NCI-H128 (cell line): ENCODE data around the gene ZBTB46.
"Not testable (repeated sequence)": the region's sequence is repeated elsewhere in the genome, so short reads cannot be mapped to it uniquely, and the experiment has no call there.

ENCODE experiments used
- DNase-seq: peaks from one replicate; lab custom pipeline; 2025; ENCODE audit not compliant: unreplicated experiment; lab: John Stamatoyannopoulos, UW

ZBTB46 gene

DNA sequence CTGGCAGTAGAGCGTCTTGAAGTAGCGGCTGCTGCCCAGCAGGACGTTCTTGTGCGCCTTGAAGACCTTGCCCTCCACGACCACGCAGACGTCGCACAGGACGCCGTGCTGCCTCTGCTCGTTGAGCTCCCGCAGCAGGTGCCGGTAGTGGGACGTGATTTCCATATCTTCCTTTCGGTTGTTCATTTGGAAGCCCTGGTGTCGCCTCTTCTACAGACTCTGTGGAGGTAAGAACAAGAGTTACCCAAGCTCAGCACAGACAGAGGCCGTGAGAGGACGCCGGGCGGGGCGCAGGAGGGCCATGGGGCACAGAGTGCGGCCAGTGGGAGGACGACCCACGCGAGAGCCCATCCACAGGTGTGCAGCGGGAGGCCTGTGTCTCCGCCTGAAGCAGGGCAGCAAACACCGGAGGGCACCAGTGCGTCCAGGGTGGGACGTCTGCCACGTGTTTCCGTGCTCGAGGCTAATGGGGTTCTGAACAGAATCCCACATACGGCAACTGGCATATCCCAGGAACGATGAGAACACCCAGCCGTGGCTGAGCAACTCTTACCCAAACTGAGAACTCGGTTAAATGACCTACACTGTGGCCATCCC is 40.4 kb downstream of the ZBTB46 start:
- no peak for DNase-seq

GRCh38 chr20:63789836-63790571 is 41.1 kb downstream of the ZBTB46 start:
- no peak for DNase-seq

GRCh38 chr20:63787749-63788148 is 43.3 kb downstream of the ZBTB46 start:
- DNase-seq: no peak

GRCh38 chr20:63787302-63787701 is 43.8 kb downstream of the ZBTB46 start:
- no peak for DNase-seq

- DNase-seq: no peak
Measured at GRCh38 chr20:63785691-63786131, 45.4 kb downstream of the ZBTB46 start.

DNA sequence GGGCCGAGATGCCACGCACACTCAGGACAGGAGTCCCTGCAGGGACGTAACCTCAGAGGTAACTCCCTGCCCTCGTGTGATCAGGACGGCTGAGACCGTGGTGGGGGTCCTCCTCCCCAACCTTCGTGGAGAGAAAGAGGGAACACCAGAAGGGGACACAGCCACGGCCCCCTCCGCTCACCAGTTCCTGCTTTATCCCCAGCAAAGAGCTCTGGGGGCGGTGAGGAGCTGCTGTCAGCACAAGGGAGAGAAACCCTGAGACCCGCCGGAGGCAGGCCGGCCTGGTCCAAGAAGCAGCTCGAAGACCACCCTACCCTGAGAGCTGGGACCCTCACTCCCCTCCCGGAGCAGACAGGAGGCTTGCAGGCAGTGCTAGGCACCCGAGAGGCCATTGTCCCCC is 47.1 kb downstream of the ZBTB46 start:
- DNase-seq: no peak

DNA sequence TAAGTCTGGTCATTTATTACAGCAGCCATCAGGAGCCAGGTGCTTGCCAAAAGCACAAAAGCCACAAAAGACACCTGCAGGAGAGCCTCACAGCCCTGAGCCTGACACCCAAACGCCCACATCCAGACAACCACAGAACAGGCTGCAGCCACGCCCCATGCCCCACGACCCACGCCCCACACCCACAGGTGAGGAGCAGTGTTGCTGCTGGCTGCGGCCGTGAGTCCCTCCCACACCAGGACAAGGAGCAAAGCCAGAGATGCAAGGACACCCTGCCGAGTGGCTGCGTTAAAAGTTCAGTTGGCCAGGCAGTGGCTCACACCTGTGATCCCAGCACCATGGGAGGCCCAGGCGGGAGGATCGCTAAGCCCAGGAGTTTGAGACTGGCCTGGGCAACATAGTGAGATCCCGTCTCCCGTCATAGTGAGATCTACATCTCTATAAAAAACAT is 48.5 kb downstream of the ZBTB46 start:
- no peak for DNase-seq

- no peak for DNase-seq
Measured at GRCh38 chr20:63782051-63782471, 49.0 kb downstream of the ZBTB46 start.

GRCh38 chr20:63781181-63781580 is 49.9 kb downstream of the ZBTB46 start:
- DNase-seq: no peak

DNA sequence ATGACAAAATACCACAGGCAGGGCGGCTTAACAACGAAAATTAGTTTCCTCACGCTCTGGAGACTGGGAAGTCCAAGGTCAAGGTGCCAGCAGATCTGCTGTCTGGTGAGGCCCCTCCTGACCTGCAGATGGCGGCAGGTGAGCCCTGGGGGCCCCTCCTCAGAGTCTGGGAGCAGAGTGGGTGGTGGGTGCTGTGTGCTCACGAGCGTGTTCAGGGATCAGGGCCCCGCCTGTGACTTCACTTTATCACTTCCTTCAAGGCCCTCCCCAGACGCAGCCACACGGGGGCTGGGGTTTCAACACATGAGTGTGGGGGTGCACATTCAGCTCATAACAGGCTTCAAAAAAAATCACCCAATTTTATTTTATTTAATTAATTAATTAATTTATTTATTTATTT is 52.2 kb downstream of the ZBTB46 start:
- DNase-seq: no peak

DNA sequence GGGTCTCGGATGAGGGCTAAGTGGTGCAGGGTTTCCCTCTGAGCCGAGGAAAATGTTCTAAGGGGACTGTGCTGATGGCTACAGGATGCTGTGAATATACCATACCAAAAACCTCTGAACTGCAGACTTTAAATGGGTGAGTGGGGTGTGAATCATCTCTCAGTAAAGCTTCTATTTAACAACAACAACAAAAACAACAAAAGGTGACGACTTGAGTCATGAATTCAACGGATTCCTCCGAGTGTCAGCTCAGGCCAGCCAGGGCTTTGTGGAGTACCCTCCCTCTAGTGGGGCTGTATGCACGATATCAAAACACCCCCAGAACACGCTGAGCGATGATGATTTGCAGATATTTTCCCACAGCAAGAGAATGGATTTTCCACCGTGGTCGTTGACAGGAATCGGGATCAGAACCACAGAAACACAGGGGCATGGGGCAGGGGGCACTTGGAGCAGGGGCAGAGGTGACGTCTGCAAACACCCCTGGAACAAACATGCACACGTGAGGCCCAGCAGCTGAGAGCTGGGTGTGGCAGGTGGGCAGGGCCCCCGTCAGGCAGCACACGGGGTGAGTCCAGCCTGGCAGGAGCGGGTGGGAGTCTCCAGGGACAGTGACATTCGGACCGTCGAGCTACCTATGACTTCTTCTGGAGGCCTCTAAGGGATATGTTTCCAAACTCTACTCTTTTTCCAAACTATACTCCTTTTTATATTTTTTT is 52.9 kb downstream of the ZBTB46 start:
- no peak for DNase-seq

DNA sequence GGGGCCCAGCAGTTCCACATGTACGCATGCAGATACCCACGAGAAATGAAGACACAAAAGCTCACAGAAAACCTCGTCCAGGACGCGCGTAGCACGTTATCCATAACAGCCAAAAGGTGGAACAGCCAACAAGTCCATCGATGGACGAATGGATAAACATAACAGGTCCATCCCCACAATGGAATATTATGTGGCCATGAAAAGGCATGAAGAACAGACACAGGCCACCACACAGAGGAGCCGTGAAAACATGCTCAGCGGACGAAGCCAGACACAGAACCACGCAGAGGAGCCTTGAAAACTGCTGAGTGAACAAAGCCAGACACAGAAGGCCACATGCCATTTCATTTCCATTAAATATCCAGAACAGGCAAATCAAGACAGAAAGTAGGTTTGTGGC is 53.5 kb downstream of the ZBTB46 start:
- DNase-seq: no peak

- not testable (repeated sequence) for DNase-seq
Measured at GRCh38 chr20:63776875-63777274, 54.2 kb downstream of the ZBTB46 start.

GRCh38 chr20:63775096-63775978 is 55.7 kb downstream of the ZBTB46 start:
- DNase-seq: no peak

DNA sequence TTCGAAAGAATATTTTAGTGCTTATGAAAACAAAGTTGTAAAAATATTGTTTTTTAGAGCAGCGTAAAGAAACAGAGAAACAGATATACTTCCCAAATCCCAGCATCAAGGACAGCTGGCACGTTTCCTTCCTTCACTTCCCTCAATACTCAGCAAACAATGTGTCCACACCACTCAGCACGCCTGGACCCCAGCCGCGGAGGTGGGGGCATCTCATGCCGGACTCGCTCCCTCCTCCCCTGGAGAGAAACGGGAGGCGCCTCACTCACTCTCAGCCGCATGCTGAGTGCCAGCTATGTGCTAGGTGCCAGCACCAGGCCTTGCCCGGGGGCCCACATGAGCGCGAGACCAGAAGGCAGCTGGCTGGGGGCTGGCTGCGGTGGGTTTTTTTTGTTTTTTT is 56.8 kb downstream of the ZBTB46 start:
- DNase-seq: no peak

DNA sequence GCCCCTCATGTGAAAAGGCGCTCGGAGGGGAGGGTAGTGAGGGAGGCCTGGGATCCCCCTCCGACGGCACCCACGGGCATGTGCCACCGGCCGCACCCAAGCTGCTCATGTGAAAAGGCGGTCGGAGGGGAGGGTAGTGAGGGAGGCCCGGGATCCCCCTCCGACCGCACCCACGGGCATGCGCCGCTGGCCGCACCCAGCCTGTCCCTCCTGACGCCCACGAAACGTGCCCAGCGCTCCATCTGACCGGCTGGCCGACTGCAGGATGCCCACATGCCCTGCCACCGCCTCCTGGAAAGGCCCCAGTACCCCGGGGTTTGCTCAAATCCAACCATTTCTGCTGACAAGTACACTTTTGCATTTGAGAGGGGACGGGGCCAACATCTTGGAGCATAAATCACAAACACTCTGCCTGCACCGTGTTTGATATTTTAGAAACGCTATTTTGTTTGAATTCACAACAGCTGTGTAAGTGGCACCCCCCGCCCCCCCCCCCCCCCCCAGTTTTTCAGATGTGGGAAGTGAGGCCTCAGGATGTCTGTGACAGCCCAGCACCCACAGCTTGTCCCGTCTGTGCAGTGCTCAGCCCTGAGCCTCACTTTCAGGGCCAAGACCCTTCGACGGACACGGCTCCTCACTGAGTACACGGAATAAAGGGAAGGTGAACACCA is 57.4 kb downstream of the ZBTB46 start:
- DNase-seq: no peak

- DNase-seq: no peak
Measured at GRCh38 chr20:63772781-63773518, 58.1 kb downstream of the ZBTB46 start.

- DNase-seq: no peak
Measured at GRCh38 chr20:63771046-63771707, 59.9 kb downstream of the ZBTB46 start.

- no peak for DNase-seq
Measured at GRCh38 chr20:63769891-63770474, 61.1 kb downstream of the ZBTB46 start.
